HG03575 (cell line): ENCODE measurements around the gene ITM2C.

Experiments
- ATAC-seq: cut with Tn5 transposase; IDR thresholded peaks from one replicate; pipeline ENCODE4 v1.9.1; 2021; ENCODE audit not compliant: unreplicated experiment, insufficient number of reproducible peaks, low FRiP score; ENCODE audit errors: extremely low read depth

ITM2C gene

GRCh38 chr2:230847883-230848388, 16.8 kb upstream of the ITM2C start:
- ATAC-seq, result no peak

- no peak for ATAC-seq
These were observed 14.9 kb upstream of the ITM2C start for GRCh38 chr2:230849633-230850357.

DNA sequence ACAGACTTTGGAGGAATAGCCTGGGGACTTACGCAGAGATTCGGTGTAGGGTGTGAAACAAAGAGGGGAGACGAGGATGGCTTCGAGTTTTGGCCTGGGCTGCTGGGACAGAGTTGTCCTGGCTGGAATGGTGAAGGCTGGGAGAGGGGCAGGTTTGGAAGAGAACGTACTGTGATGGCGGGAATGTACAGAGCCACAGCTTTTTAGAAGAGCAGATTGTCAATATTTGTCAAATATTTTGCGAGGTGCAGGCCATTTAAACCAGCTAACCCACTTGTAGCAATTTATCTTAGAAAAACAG, 14.4 kb upstream of the ITM2C start:
- ATAC-seq, result no peak

DNA sequence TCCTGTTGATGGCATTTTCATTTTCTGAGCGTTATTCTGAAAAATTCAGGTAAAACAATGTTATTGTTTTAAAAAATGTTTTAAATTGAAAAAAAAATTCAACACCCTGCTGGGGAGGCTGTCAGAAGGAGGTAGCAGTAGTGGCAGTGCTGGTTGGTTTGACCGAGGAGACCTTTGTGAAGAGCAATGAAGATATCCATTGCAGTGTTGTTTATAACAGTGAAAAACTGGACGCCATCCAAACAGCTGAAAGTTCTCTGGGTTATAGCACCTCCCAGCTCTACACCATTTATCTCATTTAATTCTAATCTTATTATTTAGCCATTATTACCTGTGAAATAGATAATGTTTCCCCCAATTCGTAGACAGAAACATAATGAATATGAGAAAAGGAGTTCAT, 12.6 kb upstream of the ITM2C start:
- no peak for ATAC-seq

DNA sequence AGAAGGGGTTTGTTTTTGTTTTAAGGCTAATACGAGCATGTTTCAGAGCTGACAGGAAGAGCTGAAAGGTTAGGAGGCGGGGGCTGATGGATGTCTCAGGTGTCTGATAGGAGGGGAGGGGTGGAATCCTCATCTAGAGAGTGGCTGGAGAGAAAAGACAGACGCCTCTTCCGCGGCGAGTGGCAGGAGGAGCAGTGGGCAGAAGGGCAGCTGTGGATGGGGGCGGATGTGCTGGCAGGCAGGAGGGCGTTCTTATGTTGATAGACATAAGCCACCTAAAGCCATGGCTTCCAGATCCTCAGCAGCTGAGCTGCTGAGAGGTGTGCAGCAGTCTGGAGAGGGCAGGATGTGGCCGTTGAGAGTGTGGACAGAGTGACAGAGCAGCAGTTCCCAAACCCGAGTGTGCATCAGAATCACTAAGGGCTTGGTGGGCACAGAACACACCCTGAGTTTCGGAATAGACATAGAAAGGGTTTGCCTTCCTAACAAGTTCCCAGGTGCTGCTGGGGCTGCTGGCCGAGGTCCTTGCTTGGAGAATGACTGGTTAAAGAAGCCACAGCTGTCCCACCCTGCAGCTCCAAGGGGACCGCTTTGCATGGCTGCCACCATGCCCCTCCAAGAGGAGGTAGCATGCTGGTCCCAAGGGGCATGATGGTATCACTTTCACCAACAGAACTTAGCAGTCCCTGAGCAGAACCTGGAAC, 3.0 kb upstream of the ITM2C start:
- no peak for ATAC-seq

GRCh38 chr2:230862292-230862691, 2.5 kb upstream of the ITM2C start:
- ATAC-seq, result no peak

- no peak for ATAC-seq
These were observed 1.7 kb upstream of the ITM2C start for GRCh38 chr2:230863031-230863430.

DNA sequence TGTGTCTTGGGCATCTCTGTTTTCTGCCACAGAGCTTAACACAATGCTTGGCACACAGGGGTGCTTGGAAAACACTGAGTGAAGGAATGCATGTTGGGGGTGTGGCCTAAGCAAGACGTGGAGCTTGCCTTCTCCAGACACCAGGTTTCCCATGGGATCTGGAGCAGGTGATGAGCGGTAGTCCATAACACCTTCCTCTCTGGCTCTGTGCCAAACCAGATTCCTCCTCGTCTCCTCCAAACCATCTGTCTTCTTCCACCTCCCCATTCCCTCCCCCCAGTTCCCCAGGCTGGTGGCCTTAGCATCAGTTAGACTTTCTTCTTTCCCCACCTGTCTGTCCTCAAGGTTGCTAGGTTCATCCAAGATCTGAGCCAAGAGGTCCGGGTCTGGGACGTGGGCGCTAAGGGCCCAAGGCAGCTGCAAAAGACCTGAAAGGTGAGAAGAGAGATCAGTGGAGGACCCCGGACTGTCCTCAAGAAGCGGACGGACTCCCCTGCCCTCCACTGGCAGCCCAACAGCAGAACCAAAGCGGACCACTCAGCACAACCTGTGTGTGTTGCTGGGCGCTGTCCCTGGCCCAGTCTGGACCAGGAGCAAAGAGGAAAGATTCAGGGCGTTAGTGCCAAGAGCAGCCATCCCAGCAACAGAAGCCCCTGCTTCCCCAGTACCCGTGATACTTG, 1.2 kb upstream of the ITM2C start:
- no peak for ATAC-seq

DNA sequence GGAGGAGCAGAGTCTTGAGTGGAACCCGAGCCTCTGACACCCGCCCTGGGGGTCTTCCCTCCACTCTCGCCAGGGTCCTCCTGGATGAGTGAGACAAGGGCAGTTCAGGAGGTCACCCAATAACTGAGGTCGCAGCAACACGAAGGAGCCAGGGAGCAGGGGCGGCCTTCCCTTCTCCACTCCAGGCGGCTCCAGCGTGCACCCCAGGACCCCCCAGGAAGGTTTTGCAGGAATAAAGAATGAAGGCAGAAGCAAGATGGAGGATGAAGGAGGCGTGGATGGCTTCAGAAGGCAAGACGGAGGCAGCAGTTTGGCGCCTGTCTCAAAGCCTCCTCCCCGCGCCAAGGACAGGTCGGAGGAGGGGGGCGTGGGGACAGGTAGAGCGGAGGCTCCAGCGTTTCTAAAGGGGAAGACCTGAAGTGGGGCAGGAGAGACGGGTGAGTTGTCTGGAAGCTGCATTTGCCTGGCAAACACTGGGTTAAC, 579 bp upstream of the ITM2C start:
- ATAC-seq, result no peak

DNA sequence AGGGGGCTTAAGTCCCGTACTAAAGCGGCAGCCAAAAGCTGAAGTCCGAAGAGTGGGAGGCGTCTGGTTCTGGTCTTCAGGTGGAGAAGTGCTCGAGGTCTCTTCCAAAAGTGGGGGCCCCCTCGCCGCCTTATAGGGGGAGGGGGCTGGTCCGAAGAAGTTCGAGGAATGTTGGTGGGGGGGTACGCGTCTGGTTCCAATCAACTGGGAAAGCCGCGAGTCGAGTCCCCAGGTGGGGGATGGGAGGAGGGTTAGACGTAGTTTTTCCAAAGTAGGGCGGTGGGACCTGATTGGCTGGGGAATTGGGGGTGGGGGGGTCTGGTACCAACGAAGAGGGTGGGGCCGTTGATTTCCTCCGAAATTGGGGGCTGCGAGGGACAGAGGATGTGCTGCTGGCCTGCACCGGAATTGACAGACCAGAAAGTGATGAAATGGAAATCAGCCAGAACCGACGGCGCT, 594 bp downstream of the ITM2C start:
- no peak for ATAC-seq

DNA sequence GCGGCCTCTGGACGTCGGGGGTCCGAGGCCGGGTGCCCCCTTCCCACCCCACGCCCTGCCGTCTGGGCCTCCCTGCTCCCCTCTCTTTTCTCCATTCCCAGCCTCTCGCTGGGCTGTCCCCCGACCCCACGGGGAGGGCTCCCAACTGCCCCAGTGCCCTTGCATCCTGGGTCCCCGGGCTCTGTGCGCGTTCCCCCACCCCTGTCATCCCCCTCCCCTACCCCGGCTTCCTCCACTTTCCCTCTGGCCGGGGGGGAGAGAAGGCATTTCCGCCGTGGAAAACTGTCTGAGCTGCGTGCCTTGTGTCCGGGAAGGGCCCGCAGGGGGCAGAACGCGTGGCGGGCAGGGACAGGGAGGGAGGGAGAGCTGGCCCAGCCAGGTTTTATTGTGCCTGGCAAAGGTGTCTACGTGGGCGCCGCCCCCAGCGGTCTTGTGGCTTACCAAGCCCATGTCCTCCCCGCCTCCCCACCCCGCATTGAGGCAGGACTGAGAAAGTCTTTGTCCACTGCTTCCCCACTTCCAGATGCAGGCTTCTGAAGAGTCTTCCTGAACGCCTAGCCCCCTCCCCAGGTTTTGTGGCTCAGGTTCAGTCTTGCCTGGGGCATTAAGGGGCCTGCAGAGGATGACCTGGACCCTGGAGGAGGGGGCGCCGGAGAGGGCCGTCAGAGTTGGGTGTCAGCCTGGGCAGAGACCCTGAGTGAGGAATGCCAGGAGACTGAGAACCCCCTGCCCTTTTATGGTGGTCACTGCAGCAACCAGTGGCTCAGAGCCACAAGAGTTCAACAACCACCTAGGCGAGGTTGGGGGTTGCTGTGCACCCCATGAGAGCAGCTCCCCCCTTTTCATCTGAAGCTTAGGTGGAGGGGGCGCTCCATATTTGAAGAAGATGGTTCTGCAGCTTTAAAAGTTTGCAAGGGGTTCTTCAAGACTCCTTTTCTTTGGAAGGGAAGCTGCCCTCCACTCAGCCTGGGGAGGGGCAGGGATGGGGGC, 1.3 kb downstream of the ITM2C start:
- ATAC-seq, result no peak

- no peak for ATAC-seq
These were observed 2.2 kb downstream of the ITM2C start for GRCh38 chr2:230866756-230867523.

- ATAC-seq, result no peak
These were observed 3.6 kb downstream of the ITM2C start for GRCh38 chr2:230868161-230868946.

DNA sequence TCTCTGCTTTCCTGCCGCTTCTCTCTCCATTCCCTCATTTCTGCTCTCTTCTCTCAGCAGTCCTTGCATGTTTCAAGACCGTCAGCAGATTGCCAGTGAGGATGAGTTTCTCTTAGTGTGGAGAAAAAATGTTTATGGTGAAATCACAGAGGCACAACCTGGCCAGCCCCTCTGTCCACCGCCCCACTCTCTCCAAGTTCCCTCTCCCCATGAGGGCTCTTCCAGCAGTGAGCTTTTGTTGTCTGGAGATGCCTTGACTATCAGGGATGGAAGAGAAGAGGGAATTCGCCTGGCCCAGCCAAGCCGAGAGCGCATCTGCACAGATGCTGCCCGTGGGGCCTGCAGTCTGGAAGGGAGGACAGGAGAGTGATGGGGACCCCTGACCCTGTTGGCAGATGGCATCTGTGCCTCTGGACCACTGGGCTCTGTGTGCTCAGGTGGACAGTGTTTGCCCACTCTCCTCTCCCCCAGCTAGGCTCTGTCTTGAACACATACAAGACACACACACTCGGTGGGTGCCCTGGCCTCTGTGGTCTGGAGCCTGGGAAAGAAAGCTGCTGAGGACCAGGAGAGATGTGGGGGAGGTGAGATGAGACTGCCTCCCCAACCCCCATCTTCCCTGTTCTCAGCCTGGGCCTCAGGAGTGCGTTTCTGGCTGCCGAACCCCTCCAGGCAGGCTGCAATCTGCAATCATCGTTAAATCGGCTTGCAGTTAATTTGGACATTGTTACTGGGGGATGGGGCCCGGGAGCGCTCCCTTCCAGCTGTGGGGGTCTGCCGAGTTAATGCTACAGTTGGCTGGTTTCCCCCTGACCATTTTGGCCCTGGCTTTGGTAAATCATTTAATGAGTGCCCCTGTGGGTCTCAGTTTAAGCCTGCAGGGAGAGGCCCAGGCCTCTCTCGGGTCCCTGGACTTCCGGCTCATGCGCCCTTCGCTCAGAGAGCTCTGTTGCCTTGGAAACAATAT, 4.5 kb downstream of the ITM2C start:
- no peak for ATAC-seq

- ATAC-seq, result no peak
These were observed 5.3 kb downstream of the ITM2C start for GRCh38 chr2:230869914-230870543.
